Measurements from ENCODE around the gene ZSWIM6.

Gene ZSWIM6

GRCh38 chr5:61332851-61333320, 828 bp downstream of the ZSWIM6 start:
- peak; percentile 80 for DNase-seq (ENCODE audit: low read depth)

GRCh38 chr5:61333321-61333953, 1.4 kb downstream of the ZSWIM6 start:
- peak; percentile 56 for DNase-seq (ENCODE audit: low read depth)

GRCh38 chr5:61333954-61334867, 2.2 kb downstream of the ZSWIM6 start:
- no peak for DNase-seq (ENCODE audit: low read depth)

- DNase-seq (ENCODE audit: low read depth): peak; percentile 82
Observed at GRCh38 chr5:61334868-61335615, 3.0 kb downstream of the ZSWIM6 start.

- no peak for DNase-seq (ENCODE audit: low read depth)
Observed at GRCh38 chr5:61339764-61340163, 7.7 kb downstream of the ZSWIM6 start.

- no peak for DNase-seq (ENCODE audit: low read depth)
Observed at GRCh38 chr5:61340775-61341361, 8.8 kb downstream of the ZSWIM6 start.

- DNase-seq (ENCODE audit: low read depth): peak; percentile 85
Observed at GRCh38 chr5:61342071-61342501, 10.0 kb downstream of the ZSWIM6 start.

- no peak for DNase-seq (ENCODE audit: low read depth)
Observed at GRCh38 chr5:61344187-61344944, 12.3 kb downstream of the ZSWIM6 start.

GRCh38 chr5:61346511-61346910, 14.5 kb downstream of the ZSWIM6 start:
- peak; percentile 59 for DNase-seq (ENCODE audit: low read depth)

- no peak for DNase-seq (ENCODE audit: low read depth)
Observed at GRCh38 chr5:61347080-61347479, 15.0 kb downstream of the ZSWIM6 start.

GRCh38 chr5:61348447-61348846, 16.4 kb downstream of the ZSWIM6 start:
- DNase-seq (ENCODE audit: low read depth): no peak

- no peak for DNase-seq (ENCODE audit: low read depth)
Observed at GRCh38 chr5:61349935-61350334, 17.9 kb downstream of the ZSWIM6 start.

GRCh38 chr5:61350535-61350934, 18.5 kb downstream of the ZSWIM6 start:
- no peak for DNase-seq (ENCODE audit: low read depth)

- DNase-seq (ENCODE audit: low read depth): no peak
Observed at GRCh38 chr5:61351733-61352132, 19.7 kb downstream of the ZSWIM6 start.

GRCh38 chr5:61352180-61352579, 20.1 kb downstream of the ZSWIM6 start:
- DNase-seq (ENCODE audit: low read depth): no peak

GRCh38 chr5:61352612-61353156, 20.6 kb downstream of the ZSWIM6 start:
- no peak for DNase-seq (ENCODE audit: low read depth)

- DNase-seq (ENCODE audit: low read depth): no peak
Observed at GRCh38 chr5:61353293-61353692, 21.2 kb downstream of the ZSWIM6 start.

- DNase-seq (ENCODE audit: low read depth): no peak
Observed at GRCh38 chr5:61354199-61354598, 22.1 kb downstream of the ZSWIM6 start.

- DNase-seq (ENCODE audit: low read depth): no peak
Observed at GRCh38 chr5:61357745-61358144, 25.7 kb downstream of the ZSWIM6 start.

- DNase-seq (ENCODE audit: low read depth): peak; percentile 77
Observed at GRCh38 chr5:61362796-61363368, 30.8 kb downstream of the ZSWIM6 start.
